HG03066 (cell line): ENCODE results near the gene BCL11A.

Experiments
- ATAC-seq: cut with Tn5 transposase; IDR thresholded peaks from one replicate; pipeline ENCODE4 v1.9.1; 2021; ENCODE audit warnings: low read depth; ENCODE audit not compliant: unreplicated experiment

Gene BCL11A

DNA sequence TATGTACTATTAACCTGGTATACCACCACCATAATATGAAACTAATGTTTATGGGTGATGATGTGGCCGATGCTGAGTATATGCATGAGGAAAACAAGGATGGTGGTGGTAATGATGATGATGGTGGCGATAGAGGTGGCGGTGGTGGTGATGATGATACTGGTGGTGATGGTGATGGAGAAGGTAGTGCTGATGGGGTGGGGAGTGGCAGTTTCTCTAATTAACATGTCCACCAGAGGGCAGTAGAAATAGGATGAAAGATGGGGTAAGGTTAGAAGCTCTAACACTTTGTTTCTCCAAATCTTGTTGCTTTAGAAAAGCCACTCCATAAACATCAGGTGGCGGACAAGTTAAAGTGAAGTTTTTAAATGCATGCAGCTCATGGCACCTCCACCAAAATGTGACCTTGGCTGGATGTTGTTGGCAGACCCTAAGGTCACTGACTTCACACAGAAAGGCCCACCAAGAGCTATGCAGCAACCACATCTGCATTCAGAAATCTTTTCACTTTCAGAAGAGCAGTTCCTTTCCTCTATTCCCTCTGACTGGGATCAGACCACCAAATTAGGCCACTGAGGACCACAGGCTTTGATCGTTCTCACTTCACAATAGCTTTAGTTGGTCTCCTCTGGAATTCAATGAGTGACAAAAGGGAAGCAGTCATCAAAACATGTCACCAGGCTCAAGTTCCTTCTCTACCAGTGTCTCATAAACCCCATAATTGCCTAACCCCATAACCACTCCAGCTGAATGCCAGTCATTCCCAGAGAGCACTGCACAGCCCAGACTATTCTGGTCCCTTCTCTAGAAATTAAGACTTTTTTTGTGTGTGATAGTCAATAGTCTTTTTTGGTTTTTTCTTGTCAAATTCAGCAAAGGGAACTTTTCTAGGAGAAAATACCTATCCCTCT lies 7.5 kb upstream of the BCL11A start:
- peak; percentile 48 for ATAC-seq

DNA sequence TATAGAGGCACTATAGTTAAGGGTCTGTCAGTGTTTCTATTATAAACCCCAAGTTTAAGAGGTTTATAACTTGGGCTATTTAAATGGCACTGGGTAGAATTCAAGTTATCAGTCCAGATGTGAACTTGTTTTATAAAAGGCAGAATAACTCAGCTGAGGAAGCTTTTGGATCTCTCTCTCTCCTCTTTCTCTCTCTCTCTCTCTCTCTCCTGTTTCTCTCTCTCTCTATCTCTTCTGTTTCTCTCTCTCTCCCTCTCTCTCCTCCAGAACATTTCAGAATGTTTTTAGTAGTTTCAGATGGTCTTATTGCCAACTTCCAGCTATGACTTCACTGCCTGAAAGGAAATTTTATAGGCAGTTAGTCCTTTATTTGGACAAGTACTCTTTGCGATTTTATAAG lies 6.4 kb upstream of the BCL11A start:
- no peak for ATAC-seq

DNA sequence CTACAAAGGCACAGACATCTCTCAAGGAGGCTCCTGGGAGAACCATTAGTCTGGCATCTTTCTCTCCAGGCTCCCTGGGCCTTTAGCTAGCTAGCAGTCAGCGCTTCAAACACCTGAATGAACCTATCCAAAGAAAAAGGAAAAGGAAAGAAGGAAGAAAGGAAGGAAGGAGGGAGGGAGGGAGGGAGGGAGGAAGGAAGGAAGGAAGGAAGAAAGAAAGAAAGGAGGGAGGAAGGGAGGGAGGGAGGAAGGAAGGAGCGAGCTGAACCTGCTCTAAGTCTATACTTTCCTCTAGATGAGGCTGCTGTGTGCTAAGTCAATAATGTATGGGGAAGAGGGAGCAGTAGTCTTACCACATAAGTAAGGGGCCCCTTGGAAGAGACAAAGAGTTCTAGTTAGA lies 5.1 kb upstream of the BCL11A start:
- no peak for ATAC-seq

DNA sequence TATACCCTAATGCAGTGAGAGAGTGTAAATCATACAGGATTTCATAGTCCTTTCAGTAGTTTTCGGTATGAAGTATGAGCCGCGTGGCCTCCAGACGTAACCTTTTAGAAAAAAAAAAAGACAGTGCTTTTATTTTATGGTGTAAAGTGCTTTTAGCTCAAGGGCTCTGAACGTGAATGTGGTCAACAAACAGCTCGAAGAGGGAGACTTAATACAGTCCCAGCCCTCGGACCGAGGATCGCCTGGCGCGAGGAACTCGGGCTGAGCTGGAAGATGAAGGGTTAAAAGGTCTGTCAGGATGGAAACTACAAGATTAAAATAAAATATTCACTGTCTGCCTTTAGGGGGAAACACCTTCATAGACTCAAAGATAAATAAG lies 4.0 kb upstream of the BCL11A start:
- no peak for ATAC-seq

- no peak for ATAC-seq
Measured at GRCh38 chr2:60556576-60557485, 3.4 kb upstream of the BCL11A start.

- no peak for ATAC-seq
Measured at GRCh38 chr2:60556175-60556574, 2.7 kb upstream of the BCL11A start.

GRCh38 chr2:60555783-60556139 lies 2.3 kb upstream of the BCL11A start:
- ATAC-seq = no peak

- peak; percentile 39 for ATAC-seq
Measured at GRCh38 chr2:60555066-60555782, 1.8 kb upstream of the BCL11A start.

GRCh38 chr2:60554646-60555065 lies 1.2 kb upstream of the BCL11A start:
- ATAC-seq = peak; percentile 1

DNA sequence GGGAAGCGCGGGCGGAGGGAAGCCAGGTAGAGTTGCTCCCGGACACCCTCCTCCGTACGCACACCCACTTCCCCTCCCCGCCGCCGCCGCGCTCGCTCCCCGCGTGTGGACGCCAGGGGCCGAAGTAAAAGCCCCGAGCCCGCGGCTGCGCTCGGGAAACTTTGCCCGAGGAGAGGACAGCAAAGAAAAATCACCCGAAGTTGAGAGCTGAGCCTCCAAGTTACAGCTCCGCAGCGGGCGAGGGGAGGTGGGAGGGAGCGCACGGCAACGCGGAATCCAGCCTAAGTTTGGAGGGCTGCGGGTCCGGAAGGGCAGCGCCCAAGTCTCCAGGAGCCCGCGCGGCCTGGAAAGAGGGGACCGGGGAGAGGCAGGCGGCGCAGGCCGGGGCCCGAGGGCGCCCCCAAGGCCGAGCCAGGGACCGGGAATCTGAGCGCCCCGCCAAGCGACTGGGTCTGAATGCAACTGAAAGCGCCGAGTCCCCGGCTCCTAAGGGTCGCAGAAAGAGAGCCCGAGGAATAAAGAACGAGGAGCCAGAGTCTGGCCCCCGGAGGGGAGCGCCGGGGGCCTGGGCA lies 706 bp upstream of the BCL11A start:
- no peak for ATAC-seq

DNA sequence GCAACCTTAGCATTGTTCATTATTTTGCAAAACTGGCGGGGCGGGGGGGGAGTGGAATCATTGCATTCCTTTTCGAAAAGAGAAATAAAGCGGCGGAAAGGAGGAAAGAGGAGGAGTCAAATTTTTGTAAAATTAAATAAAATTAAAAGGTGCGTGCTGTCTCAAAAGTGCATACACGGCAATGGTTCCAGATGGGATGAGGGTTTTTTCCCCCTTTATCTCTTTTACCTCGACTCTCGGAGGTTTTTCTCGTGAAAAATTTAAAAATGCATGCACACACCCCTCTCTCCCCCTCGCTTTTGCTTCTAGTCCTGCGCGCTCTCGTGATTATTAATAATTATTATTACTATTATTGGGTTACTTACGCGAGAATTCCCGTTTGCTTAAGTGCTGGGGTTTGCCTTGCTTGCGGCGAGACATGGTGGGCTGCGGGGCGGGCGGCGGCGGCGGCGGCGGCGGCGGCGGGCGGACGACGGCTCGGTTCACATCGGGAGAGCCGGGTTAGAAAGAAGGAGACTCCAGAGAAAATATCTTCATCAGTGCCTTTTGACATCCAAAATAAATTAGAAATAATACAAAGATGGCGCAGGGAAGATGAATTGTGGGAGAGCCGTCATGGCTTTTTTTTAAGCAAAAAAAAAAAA lies 481 bp downstream of the BCL11A start:
- ATAC-seq = no peak

DNA sequence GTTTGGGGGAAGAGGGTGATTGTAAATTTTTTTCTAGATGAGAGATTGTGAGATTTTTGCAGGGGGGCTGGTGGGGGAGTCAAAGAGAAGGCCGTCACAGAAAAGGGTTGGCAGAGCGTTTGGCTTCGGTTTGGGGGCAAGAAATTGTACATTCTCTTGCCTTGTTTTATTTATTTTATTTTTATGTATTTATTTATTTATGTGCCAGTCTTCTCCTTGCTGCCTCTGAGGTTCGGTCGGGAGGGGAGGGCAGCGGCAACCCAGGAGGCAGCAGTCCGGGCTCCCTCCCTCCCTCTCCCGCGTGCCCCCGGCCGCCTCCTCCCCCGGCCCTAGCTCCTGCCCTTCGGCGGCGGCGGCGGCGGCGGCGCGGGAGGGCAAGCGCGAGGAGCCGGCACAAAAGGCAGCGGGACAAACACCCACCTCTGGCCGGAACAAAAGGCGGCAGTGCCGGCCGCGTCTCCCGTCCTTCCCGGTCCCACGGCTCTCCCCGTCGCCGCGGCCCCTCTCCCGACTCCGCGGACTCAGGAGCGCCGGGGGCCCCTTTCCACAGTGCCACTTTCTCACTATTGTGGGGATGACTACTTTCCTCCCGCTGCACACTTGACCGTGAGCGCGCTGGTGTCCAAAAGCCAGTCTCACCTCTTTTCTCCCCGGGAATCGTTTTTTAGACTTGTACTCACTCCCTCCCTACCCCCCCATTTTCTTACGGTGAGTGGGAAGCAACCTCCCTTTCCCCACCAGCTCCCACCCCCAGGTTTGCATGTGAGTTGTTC lies 1.2 kb downstream of the BCL11A start:
- ATAC-seq = no peak

DNA sequence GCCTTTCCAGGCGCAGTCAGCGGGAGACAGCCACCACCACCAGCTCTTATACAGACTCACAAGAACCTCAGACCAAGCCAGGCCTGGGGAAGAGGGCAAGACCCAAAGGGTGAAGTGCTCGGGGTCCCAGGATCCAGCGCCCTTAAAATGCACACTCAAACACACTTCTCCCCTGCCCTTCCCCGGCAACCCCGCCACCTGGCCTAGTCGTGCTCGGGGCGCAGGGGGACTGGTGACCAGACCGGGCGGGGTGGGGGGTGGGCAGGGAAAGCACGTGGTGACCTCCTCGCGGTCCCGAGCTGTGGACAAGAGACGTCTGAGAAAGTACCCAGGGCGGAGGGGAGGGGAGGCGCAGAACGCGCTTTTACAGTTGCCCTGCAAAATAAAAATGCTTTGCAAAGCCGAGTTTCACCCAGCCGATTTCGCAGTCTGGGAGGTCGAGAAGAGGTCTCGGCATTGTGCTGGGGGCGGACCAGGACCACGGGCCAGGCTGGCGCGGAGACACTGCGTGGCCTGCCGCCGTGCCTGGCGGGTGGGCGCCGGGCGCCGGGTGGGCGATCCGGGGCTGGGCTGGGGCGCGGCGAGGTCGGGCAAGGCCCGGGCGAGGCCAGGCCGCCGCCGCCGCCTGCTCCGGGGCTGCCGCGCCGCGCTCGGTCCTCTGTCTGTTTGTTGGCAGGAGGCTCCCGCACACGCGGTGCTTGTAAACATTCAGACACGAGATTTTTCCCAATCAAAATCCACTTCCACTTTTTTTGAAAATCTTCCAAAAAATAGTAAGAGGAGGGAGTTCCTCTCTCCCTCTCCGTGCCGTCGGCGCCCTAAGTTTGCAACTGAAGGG lies 2.0 kb downstream of the BCL11A start:
- ATAC-seq = no peak

DNA sequence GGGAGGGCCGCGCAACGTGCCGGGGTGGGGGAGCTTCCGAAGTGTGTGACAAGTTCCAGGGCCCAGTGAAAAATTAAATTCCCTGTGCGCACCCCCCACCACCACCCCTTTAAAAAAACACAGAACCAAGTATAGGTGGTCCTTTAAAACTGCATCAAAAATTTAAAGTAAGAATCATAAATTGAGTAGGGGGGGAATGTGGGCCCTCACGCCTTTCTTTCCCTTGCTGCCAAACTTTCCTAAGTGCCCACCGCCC lies 2.5 kb downstream of the BCL11A start:
- ATAC-seq = no peak

- ATAC-seq = peak; percentile 53
Measured at GRCh38 chr2:60550178-60550983, 3.1 kb downstream of the BCL11A start.

DNA sequence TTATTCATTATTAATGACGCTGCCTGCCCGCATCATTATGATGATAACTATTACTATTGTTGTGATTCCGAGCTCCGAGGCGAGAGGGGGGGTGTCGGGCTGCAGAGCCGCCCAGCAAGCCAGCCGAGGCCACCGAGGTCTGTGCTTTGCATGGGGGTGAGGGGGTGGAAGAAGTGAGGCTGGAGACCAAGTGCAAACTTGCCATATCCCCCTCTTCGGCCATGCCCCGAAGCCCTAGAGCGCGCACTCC lies 3.6 kb downstream of the BCL11A start:
- ATAC-seq = peak; percentile 24

GRCh38 chr2:60549238-60549927 lies 4.1 kb downstream of the BCL11A start:
- ATAC-seq = peak; percentile 1

- no peak for ATAC-seq
Measured at GRCh38 chr2:60548845-60549237, 4.6 kb downstream of the BCL11A start.
